WTC11 (cell line): ENCODE results near the gene GALNTL6. TPM values are rescaled to one million over a fixed set of nuclear protein-coding genes. Genes with fewer than 3 reads are reported as not detected.

Source experiments
- ATAC-seq: fragments of 200-7000 bp; cut with Tn5 transposase; 2 replicates; pipeline ENCODE4 v1.10.0; 2021; ENCODE audit warnings: mild to moderate bottlenecking, moderate library complexity
- CTCF ChIA-PET: fragments of 300-600 bp; sonication (Branson Sonifier 250); formaldehyde crosslinking; loops from one replicate; lab custom pipeline; 2021; ENCODE audit warnings: antibody characterized with exemption; lab: Charles Lee
- POLR2A ChIA-PET: fragments of 350-600 bp; sonication (Branson Sonifier 250); formaldehyde crosslinking; loops from one replicate; lab custom pipeline; 2021; ENCODE audit warnings: antibody characterized with exemption; lab: Charles Lee
- DNase-seq: peaks from one replicate; pipeline ENCODE4 v3.0.0; 2021; ENCODE audit warnings: low spot score
- H3K27ac Mint-ChIP-seq: 2 replicates; pipeline ENCODE4 v1.8.0; 2021; ENCODE audit warnings: mixed read lengths
- H3K27me3 Mint-ChIP-seq: 2 replicates; pipeline ENCODE4 v1.8.0; 2021; ENCODE audit warnings: low read depth, mild to moderate bottlenecking, moderate library complexity, mixed read lengths
- H3K36me3 Mint-ChIP-seq: 2 replicates; pipeline ENCODE4 v1.8.0; 2021; ENCODE audit warnings: mixed read lengths
- H3K4me1 Mint-ChIP-seq: 2 replicates; pipeline ENCODE4 v1.8.0; 2022; ENCODE audit warnings: mixed read lengths
- H3K4me3 Mint-ChIP-seq: 2 replicates; pipeline ENCODE4 v1.8.0; 2021; ENCODE audit warnings: mild to moderate bottlenecking, moderate library complexity, mixed read lengths
- H3K9me3 Mint-ChIP-seq: 2 replicates; pipeline ENCODE4 v1.8.0; 2021; ENCODE audit warnings: mixed read lengths
- ESRRA ChIP-seq: sonication (generic); formaldehyde crosslinking; IDR thresholded peaks from 2 replicates; pipeline ENCODE4 v1.8.1; 2022; ENCODE audit warnings: mild to moderate bottlenecking, missing genetic modification reagents, borderline replicate concordance
- GABPB1 ChIP-seq: sonication (generic); formaldehyde crosslinking; IDR thresholded peaks from 2 replicates; pipeline ENCODE4 v1.8.1; 2023; ENCODE audit warnings: mild to moderate bottlenecking, missing genetic modification reagents
- JAZF1 ChIP-seq: fragments of 250-450 bp; sonication (Bioruptor Pico); IDR thresholded peaks from 2 replicates; pipeline ENCODE4 v1.9.0; 2021; ENCODE audit warnings: moderate library complexity, mild to moderate bottlenecking, inconsistent platforms
- MXD4 ChIP-seq: fragments of 250-450 bp; sonication (Bioruptor Pico); IDR thresholded peaks from 2 replicates; pipeline ENCODE4 v1.8.0; 2021; ENCODE audit warnings: mild to moderate bottlenecking, moderate library complexity, borderline replicate concordance
- RELA ChIP-seq: sonication (generic); formaldehyde crosslinking; IDR thresholded peaks from 2 replicates; pipeline ENCODE4 v1.8.1; 2022; ENCODE audit warnings: missing genetic modification reagents, mild to moderate bottlenecking, borderline replicate concordance
- SP1 ChIP-seq: sonication (generic); formaldehyde crosslinking; conservative IDR thresholded peaks from 2 replicates; pipeline ENCODE4 v1.8.1; 2022; ENCODE audit warnings: missing genetic modification reagents
- ZNF416 ChIP-seq: fragments of 250-450 bp; sonication (Bioruptor Pico); IDR thresholded peaks from 2 replicates; pipeline ENCODE4 v1.9.0; 2021; ENCODE audit warnings: mild to moderate bottlenecking, inconsistent platforms
- total RNA-seq: library from RNA; stranded (reverse); gene quantifications from 3 replicates; pipeline ENCODE4 v1.2.3, GENCODE V29; 2021
- TF ChIP-seq, protein P1 (sequence below): fragments of 250-450 bp; sonication (Bioruptor Pico); conservative IDR thresholded peaks from 2 replicates; pipeline ENCODE4 v1.9.0; 2021; ENCODE audit warnings: mild to moderate bottlenecking
- TF ChIP-seq, protein P2 (sequence below): sonication (generic); formaldehyde crosslinking; IDR thresholded peaks from 2 replicates; pipeline ENCODE4 v1.8.0; 2022; ENCODE audit warnings: mild to moderate bottlenecking, missing genetic modification reagents
- TF ChIP-seq, protein P3 (sequence below): sonication (generic); formaldehyde crosslinking; IDR thresholded peaks from 2 replicates; pipeline ENCODE4 v1.8.0; 2023; ENCODE audit warnings: missing genetic modification reagents, mild to moderate bottlenecking, borderline replicate concordance
- TF ChIP-seq, protein P4 (sequence below): sonication (generic); formaldehyde crosslinking; IDR thresholded peaks from 2 replicates; pipeline ENCODE4 v1.8.1; 2022; ENCODE audit warnings: low read depth, mild to moderate bottlenecking, moderate library complexity, missing genetic modification reagents, borderline replicate concordance
- TF ChIP-seq, protein P5 (sequence below): fragments of 200-600 bp; IDR thresholded peaks from 2 replicates; pipeline ENCODE4 v1.8.0; 2022; ENCODE audit warnings: antibody characterized with exemption
- TF ChIP-seq, protein P6 (sequence below): sonication (generic); formaldehyde crosslinking; IDR thresholded peaks from 2 replicates; pipeline ENCODE4 v1.8.0; 2022; ENCODE audit warnings: mild to moderate bottlenecking, missing genetic modification reagents

The GALNTL6 gene
- total RNA-seq, 1 experiment from 2014 or later = 0.24 TPM

DNA sequence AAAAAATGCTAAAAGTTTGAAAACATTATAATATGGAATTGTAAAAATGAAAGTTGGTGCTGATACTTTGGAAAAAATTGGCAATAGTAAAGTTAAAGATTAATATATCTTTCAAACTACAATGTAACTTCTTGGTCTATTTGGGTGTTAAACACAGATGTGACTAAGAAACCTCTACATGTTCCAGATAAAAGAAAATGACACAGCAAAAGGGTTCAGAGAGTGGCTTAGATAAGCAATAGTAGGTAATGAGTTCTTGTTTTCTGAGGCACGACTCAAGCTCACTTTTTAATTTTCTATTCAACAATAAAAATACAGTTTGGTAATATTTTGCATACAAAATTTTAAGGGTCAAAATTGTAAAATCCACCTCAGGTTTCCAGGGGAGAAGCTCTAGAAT lies 292.7 kb downstream of the GALNTL6 start:
- CTCF ChIA-PET = no interaction called here
- no peaks in the 10 kb centered on the region for H3K27me3 Mint-ChIP-seq
- POLR2A ChIA-PET = no interaction called here
- no peaks in the 10 kb centered on the region for H3K4me1 Mint-ChIP-seq
- no peak overlapping the region for H3K4me3 Mint-ChIP-seq
- DNase-seq (no peak), ATAC-seq (no peak)
- 0 out of 2 replicates have a peak, but pooled peaks cover 4% of the 10 kb centered on the region for H3K9me3 Mint-ChIP-seq
- no peaks in the 10 kb centered on the region for H3K36me3 Mint-ChIP-seq
- TF ChIP-seq, protein P1, sequence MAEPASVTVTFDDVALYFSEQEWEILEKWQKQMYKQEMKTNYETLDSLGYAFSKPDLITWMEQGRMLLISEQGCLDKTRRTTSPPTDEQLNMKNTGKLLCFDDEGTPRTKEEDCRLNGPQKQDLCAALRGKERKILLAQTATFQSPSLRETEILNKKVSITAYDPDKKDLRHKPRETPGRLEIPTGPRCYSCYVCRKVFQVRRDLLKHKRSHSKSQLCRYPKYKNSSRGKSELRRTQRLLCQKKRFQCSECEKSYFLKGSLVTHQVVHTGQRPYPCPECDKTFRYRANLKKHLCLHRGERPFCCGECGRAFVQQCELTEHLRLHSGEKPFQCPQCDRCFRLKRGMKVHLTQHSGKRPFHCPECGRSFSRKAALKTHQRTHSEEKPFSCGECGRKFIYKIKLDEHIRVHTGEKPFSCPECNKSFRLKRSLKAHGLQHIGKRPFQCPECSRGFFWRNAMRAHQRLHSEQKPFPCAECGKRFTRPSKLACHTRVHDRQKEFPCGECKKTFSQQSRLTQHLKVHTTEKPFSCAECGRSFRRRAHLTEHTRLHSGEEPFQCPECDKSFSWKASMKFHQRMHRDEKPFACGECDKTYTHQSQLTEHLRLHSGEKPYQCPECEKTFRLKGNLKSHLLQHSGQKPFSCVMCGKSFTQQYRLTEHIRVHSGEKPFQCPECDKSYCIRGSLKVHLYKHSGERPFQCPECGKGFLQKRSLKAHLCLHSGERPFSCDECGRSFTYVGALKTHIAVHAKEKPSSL (CRISPR knock-in tag) = no peak
- TF ChIP-seq, protein P2, sequence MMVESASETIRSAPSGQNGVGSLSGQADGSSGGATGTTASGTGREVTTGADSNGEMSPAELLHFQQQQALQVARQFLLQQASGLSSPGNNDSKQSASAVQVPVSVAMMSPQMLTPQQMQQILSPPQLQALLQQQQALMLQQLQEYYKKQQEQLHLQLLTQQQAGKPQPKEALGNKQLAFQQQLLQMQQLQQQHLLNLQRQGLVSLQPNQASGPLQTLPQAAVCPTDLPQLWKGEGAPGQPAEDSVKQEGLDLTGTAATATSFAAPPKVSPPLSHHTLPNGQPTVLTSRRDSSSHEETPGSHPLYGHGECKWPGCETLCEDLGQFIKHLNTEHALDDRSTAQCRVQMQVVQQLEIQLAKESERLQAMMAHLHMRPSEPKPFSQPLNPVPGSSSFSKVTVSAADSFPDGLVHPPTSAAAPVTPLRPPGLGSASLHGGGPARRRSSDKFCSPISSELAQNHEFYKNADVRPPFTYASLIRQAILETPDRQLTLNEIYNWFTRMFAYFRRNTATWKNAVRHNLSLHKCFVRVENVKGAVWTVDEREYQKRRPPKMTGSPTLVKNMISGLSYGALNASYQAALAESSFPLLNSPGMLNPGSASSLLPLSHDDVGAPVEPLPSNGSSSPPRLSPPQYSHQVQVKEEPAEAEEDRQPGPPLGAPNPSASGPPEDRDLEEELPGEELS (CRISPR knock-in tag) = no peak
- TF ChIP-seq, protein P3, sequence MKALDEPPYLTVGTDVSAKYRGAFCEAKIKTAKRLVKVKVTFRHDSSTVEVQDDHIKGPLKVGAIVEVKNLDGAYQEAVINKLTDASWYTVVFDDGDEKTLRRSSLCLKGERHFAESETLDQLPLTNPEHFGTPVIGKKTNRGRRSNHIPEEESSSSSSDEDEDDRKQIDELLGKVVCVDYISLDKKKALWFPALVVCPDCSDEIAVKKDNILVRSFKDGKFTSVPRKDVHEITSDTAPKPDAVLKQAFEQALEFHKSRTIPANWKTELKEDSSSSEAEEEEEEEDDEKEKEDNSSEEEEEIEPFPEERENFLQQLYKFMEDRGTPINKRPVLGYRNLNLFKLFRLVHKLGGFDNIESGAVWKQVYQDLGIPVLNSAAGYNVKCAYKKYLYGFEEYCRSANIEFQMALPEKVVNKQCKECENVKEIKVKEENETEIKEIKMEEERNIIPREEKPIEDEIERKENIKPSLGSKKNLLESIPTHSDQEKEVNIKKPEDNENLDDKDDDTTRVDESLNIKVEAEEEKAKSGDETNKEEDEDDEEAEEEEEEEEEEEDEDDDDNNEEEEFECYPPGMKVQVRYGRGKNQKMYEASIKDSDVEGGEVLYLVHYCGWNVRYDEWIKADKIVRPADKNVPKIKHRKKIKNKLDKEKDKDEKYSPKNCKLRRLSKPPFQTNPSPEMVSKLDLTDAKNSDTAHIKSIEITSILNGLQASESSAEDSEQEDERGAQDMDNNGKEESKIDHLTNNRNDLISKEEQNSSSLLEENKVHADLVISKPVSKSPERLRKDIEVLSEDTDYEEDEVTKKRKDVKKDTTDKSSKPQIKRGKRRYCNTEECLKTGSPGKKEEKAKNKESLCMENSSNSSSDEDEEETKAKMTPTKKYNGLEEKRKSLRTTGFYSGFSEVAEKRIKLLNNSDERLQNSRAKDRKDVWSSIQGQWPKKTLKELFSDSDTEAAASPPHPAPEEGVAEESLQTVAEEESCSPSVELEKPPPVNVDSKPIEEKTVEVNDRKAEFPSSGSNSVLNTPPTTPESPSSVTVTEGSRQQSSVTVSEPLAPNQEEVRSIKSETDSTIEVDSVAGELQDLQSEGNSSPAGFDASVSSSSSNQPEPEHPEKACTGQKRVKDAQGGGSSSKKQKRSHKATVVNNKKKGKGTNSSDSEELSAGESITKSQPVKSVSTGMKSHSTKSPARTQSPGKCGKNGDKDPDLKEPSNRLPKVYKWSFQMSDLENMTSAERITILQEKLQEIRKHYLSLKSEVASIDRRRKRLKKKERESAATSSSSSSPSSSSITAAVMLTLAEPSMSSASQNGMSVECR (CRISPR knock-in tag) = no peak
- no peak for TF ChIP-seq GABPB1 (CRISPR knock-in tag)
- no peak for TF ChIP-seq MXD4 (CRISPR knock-in tag)
- TF ChIP-seq JAZF1 (CRISPR knock-in tag) = no peak
- no peak for TF ChIP-seq ZNF416 (CRISPR knock-in tag)
- TF ChIP-seq RELA (CRISPR knock-in tag) = no peak
- TF ChIP-seq, protein P4, sequence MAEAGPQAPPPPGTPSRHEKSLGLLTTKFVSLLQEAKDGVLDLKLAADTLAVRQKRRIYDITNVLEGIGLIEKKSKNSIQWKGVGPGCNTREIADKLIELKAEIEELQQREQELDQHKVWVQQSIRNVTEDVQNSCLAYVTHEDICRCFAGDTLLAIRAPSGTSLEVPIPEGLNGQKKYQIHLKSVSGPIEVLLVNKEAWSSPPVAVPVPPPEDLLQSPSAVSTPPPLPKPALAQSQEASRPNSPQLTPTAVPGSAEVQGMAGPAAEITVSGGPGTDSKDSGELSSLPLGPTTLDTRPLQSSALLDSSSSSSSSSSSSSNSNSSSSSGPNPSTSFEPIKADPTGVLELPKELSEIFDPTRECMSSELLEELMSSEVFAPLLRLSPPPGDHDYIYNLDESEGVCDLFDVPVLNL = no peak
- TF ChIP-seq, protein P5, sequence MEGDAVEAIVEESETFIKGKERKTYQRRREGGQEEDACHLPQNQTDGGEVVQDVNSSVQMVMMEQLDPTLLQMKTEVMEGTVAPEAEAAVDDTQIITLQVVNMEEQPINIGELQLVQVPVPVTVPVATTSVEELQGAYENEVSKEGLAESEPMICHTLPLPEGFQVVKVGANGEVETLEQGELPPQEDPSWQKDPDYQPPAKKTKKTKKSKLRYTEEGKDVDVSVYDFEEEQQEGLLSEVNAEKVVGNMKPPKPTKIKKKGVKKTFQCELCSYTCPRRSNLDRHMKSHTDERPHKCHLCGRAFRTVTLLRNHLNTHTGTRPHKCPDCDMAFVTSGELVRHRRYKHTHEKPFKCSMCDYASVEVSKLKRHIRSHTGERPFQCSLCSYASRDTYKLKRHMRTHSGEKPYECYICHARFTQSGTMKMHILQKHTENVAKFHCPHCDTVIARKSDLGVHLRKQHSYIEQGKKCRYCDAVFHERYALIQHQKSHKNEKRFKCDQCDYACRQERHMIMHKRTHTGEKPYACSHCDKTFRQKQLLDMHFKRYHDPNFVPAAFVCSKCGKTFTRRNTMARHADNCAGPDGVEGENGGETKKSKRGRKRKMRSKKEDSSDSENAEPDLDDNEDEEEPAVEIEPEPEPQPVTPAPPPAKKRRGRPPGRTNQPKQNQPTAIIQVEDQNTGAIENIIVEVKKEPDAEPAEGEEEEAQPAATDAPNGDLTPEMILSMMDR = no peak
- TF ChIP-seq ESRRA = no peak
- TF ChIP-seq, protein P6, sequence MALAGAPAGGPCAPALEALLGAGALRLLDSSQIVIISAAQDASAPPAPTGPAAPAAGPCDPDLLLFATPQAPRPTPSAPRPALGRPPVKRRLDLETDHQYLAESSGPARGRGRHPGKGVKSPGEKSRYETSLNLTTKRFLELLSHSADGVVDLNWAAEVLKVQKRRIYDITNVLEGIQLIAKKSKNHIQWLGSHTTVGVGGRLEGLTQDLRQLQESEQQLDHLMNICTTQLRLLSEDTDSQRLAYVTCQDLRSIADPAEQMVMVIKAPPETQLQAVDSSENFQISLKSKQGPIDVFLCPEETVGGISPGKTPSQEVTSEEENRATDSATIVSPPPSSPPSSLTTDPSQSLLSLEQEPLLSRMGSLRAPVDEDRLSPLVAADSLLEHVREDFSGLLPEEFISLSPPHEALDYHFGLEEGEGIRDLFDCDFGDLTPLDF (CRISPR knock-in tag) = no peak
- no peak for TF ChIP-seq SP1 (CRISPR knock-in tag)
- no peak overlapping the region for H3K27ac Mint-ChIP-seq
